GM19099 (cell line): ENCODE results near the gene GYG2.

Experiments used
- POLR2A ChIP-seq: IDR thresholded peaks from 3 replicates; pipeline ENCODE4 v1.6.1; 2011; ENCODE audit warnings: low read depth; ENCODE audit not compliant: insufficient read length; ENCODE audit errors: extremely low read depth

The GYG2 gene

DNA sequence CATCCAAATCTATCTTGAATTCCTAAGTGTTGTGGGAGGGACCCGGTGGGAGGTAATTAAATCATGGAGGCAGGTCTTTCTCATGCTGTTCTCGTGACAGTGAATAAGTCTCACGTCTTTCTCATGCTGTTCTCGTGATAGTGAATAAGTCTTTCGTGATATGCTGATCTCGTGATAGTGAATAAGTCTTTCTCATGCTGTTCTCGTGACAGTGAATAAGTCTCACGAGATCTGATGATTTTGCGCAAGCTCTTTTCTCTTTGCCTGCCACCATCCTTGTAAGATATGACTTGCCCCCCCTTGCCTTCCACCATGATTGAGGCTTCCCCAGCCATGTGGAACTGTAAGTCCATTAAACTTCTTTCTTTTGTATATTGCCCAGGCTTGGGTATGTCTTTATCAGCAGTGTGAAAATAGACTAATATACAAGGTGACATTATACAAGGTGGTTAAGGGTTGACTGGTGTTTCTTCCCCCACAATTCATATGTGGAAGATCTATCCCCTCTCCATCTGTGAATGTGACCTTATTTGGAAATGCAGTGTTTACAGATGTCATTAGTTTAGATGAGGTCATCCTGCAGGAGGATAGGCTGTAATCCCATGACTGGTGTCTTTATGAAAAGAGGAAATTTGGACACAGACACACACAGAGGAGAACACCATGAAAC is 72.8 kb downstream of the GYG2 start:
- TF ChIP-seq POLR2A = no peak

- no peak for TF ChIP-seq POLR2A
These were observed 74.1 kb downstream of the GYG2 start for GRCh38 chrX:2902841-2903240.

- no peak for TF ChIP-seq POLR2A
These were observed 74.6 kb downstream of the GYG2 start for GRCh38 chrX:2903366-2903765.

DNA sequence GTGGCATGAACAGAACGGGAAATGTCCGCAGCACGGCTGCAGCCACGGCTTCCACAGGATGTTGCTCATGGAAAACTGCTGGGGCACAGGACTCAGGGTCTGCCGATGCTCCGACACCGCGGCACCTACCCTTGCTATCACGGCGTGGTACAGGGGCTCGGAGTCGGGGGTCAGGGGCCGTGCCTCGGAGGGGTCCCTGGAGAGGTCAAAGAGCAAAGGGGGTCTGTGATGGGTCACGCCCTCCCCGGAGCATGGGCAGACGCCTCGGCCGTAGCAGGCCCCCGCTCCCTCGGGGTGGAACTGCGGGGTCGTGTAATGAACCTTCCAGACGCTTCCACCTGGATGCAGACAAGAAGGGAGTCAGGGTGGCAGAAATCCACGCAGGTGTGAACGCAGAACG is 78.6 kb downstream of the GYG2 start:
- no peak for TF ChIP-seq POLR2A

GRCh38 chrX:2908125-2908685 is 79.5 kb downstream of the GYG2 start:
- TF ChIP-seq POLR2A = no peak

- TF ChIP-seq POLR2A = no peak
These were observed 81.4 kb downstream of the GYG2 start for GRCh38 chrX:2910109-2910508.

GRCh38 chrX:2913118-2913517 is 84.4 kb downstream of the GYG2 start:
- TF ChIP-seq POLR2A = no peak

- TF ChIP-seq POLR2A = no peak
These were observed 89.0 kb downstream of the GYG2 start for GRCh38 chrX:2917767-2918166.

DNA sequence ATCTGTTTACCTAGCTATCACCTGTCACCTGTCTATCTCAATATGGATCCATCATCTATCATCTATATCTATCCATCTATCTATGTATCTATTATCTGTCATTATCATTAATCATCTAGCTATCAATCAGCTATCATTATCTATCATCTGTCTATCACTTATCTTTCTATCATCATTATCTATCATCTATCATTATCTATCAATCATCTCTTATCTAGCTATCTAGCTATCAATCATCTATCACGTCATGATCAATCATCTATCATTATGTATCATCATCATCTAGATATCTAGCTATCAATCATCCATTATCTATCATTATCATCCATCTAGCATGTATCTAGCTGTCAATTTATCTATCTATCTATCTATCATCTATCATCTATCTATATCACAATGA is 92.5 kb downstream of the GYG2 start:
- no peak for TF ChIP-seq POLR2A

GRCh38 chrX:2921750-2922149 is 93.0 kb downstream of the GYG2 start:
- no peak for TF ChIP-seq POLR2A

GRCh38 chrX:2924151-2924550 is 95.4 kb downstream of the GYG2 start:
- no peak for TF ChIP-seq POLR2A

GRCh38 chrX:2926664-2927275 is 98.0 kb downstream of the GYG2 start:
- TF ChIP-seq POLR2A = no peak

DNA sequence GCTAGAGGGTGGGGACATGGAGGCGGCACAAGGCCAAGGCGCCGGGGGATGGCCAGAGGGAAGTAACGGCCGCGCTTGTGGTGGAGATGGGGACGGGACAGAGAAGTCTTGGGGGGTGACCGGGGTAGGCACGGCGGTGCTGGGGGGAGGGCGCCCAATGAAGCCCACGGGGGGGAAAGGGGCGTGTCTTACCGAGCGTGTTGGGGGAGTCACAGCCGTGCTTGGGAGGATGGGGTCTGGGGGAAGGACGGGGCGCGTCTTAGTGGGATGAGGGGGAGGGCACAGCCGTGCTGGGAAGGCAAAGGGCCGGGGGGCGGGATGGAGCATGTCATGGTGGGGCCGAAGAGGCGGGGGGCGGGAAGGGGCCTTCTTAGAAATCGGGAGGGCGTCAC is 99.5 kb downstream of the GYG2 start:
- TF ChIP-seq POLR2A = no peak

DNA sequence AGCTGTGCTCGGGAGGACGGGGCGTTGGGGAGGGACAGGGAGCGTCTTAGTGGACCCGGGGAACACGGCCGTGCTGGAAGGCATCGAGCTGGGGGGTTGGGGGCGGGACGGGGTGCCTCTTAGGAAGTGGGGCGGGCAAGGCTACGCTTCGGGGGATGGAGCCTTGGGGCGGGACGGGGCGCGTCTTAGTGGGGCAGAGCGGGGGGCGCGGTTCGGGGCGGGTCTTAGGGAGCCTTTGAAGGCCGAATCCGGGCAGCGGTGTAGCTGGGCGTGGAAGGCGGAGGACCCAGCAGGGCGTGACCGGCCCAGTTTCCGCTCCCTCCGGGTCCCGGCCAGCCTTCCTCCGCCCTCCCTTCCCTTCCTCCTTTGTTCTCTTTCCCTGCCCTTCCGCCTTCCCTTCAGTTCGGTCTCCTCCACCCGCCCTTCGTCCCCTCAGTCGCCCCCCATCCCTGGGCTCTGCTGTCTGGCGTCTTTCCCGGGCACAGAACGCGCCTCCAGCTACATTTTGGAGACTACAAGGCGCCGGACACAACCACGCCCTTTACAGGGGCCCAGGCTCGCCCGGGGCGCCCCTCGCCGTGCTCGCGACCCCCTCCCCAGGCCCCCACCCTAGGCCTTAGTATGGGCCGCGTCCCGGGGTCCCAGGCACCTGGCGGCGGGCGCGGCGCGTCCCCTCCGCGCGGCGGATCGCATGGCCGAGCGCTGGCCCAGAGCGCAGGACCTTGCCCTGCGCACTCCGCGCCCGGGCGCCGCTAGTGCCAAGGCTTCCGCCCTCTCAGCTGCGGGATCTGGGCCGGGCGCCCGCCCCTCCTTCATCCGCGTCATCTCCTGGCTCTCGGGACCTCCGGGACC is 100.1 kb downstream of the GYG2 start, which contains the start of gene ARSD:
Gene ARSD (minus strand): TSS at position 757 of the 852 bp plus-strand sequence. CDS start 64 bp downstream, at position 693.
- TF ChIP-seq POLR2A = peak; percentile 45

- TF ChIP-seq POLR2A = no peak
These were observed 102.4 kb downstream of the GYG2 start for GRCh38 chrX:2931155-2931554.
